ENCODE results near the gene ZNF613.

GRCh38 chr19:51946602-51947001 lies 19.3 kb downstream of the ZNF613 start:
- TF ChIP-seq HNF4A (conservative IDR thresholded peaks at IDR 0.05) (no peak), EGR1 (IDR thresholded peaks at IDR 0.05; ENCODE audit: low read depth in 2 of 2) (no peak), JUND (IDR thresholded peaks at IDR 0.05) (no peak)

All from liver (tissue), 2 donors.